Measurements from ENCODE around the gene ITGA1. TPM values are rescaled to one million over a fixed set of nuclear protein-coding genes. Genes with fewer than 3 reads are reported as not detected.

Gene ITGA1
- total RNA-seq, 1 experiment from 2014 or later: 26.4 TPM

GRCh38 chr5:53008751-53009150 is 221.0 kb downstream of the ITGA1 start:
- intact Hi-C loops (cut with micrococcal nuclease; ENCODE audit: unreplicated experiment): no loop called here
- no peak for TF ChIP-seq CTCF (IDR thresholded peaks at IDR 0.05; ENCODE audit: insufficient read depth in 1 of 2, low read depth in 1 of 2, low read length in 1 of 2, severe bottlenecking in 1 of 2, unreplicated experiment in 1 of 2)
- H3K4me3 ChIP-seq (ENCODE audit: low read depth, low read length): no peak overlapping the region
- H3K27me3 ChIP-seq (replicated peaks; ENCODE audit: control insufficient read depth, insufficient read depth, low read length): no peaks in the 10 kb centered on the region
- POLR2A ChIA-PET: no interaction called here
- CTCF ChIA-PET: no interaction called here
- Mint-ChIP-seq H3K36me3 (ENCODE audit: insufficient read depth, unreplicated experiment) (peaks cover 10% of the 10 kb centered on the region), H3K4me3 (ENCODE audit: unreplicated experiment) (no peak overlapping the region), H3K9me3 (ENCODE audit: unreplicated experiment) (no peaks in the 10 kb centered on the region), H3K4me1 (ENCODE audit: low read depth, unreplicated experiment) (no peaks in the 10 kb centered on the region), H3K27ac (ENCODE audit: unreplicated experiment) (no peak overlapping the region), H3K27me3 (ENCODE audit: insufficient read depth, unreplicated experiment) (no peaks in the 10 kb centered on the region)
- no TSS peak for BruUV-seq (replicated peaks)
- H3K9me3 ChIP-seq: no peaks in the 10 kb centered on the region
- no peaks in the 10 kb centered on the region; the same call in 1 of the 2 replicates for H3K36me3 ChIP-seq (ENCODE audit: control insufficient read depth, insufficient read depth, low read length)
- no peaks in the 10 kb centered on the region for H3K4me1 ChIP-seq
- no peak for DNase-seq

Other genes with a start within 250 kb of the ITGA1 start
- 25.9 and 26.7 TPM in 2 replicates for gene PELO, start within 50 bp of the ITGA1 start, total RNA-seq (2022)
- gene ITGA2, start 201.4 kb downstream of the ITGA1 start, total RNA-seq (2022): 13.6 and 19.3 TPM in 2 replicates

All from Caco-2 (cell line).